GM12872 (cell line): ENCODE results near the gene MIER2.

ENCODE experiments used
- TF ChIP-seq, protein P1 (sequence below): IDR thresholded peaks from 3 replicates; pipeline ENCODE4 v1.5.1; 2011; ENCODE audit warnings: low read depth, mild to moderate bottlenecking, low read length, moderate library complexity; ENCODE audit not compliant: insufficient read depth

MIER2 gene

DNA sequence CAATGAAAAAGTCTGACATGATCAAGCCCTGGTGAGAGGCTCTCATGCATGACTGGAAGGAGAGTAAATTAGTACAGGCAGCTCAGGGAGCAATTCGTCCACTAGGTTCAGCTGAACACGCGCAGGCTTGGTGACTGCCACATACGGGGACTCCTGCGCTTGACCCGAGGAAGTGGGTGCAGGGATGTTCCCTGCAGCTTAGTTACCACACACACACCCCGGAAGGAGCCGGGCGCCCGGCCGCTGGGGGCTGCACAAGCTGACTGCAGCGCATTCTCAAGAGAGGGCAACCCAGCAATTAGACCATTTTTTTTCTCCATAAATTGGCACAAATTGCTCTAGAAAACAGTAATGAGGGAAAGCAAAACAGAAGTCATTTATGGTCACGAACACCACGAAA lies 23.0 kb upstream of the MIER2 start:
- TF ChIP-seq, protein P1, sequence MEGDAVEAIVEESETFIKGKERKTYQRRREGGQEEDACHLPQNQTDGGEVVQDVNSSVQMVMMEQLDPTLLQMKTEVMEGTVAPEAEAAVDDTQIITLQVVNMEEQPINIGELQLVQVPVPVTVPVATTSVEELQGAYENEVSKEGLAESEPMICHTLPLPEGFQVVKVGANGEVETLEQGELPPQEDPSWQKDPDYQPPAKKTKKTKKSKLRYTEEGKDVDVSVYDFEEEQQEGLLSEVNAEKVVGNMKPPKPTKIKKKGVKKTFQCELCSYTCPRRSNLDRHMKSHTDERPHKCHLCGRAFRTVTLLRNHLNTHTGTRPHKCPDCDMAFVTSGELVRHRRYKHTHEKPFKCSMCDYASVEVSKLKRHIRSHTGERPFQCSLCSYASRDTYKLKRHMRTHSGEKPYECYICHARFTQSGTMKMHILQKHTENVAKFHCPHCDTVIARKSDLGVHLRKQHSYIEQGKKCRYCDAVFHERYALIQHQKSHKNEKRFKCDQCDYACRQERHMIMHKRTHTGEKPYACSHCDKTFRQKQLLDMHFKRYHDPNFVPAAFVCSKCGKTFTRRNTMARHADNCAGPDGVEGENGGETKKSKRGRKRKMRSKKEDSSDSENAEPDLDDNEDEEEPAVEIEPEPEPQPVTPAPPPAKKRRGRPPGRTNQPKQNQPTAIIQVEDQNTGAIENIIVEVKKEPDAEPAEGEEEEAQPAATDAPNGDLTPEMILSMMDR, result no peak

DNA sequence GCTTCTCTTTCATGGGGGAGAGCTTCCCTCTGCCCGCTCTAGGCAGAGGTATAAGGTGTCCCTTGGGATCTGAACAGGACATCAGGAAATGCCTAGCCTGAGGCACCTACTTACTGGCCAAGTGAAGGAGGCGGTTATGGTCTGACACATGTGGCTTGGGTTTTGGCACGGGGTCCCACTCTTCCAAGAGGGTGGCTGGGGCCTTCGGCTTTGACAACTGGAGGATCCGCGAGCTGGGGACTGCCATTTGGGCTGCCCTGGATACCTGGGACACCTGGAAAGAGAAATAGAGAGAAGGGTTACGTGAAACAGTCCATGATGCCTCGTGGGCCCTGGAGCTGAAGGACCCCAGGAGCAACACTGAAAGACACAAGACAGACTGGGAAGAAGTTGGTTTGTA lies 22.4 kb upstream of the MIER2 start:
- TF ChIP-seq, protein P1, result no peak

DNA sequence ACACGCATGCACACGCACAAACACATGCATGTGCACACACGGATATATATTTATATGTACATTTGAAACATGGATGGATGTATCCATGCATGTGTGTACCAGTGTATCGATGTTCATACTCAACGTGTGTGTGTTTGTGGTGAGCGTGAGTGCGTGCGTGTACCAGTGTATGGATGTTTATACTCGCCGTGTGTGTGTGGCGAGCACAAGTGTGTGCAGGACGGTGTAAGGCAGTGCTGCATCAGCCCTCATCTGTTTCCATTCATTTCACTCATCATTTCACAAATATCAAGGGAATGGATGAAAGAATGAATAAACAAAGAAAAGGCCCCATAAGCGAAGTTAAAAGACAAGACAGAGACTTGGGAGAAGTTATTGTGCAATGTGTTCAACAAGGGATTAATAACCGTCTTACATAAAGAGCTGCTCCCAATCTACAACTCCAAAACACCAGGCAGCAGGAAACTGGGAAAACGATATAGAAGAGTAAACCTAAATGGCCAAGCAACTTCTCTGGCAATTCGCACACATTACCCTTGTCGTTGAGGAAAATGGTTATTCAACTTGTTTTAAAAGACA lies 21.7 kb upstream of the MIER2 start:
- TF ChIP-seq, protein P1, result no peak

DNA sequence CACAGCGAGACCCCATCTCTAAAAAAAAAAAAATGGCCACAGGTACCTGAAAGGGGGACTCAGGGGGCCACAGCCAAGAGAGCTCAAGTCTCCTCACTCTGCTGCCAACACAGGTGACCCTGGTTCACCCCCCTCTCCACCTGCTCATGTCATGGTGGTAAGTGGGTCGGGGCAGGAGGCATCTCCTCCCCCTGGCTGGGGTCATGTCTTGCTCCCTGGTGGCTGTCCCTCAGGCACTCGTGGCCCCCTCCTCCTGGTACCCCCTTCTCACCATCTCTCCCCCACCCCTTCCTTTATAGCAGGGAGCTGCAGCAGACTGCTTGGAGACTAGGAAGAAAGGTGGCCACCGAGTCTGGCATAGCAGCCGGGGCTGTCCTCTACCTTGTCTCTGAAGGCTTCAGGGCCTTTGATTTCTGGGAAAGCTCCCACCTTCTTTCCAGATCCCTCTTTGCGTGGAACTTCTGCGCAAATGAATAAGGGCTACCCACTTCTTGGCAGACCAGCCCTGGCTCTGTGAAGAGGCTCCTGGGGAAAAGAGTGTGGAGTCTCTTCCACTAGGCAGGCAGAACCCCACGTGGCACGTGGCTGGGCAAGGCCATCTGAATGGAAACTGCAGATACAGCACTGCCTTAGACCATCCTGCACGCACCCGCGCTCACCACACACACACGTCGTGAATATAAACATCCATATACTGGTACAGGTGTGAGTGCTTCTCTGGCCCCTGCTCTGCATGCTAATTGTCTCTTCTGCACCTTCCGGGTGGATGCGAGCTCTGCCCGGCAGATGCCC lies 20.1 kb upstream of the MIER2 start:
- TF ChIP-seq, protein P1, result no peak

DNA sequence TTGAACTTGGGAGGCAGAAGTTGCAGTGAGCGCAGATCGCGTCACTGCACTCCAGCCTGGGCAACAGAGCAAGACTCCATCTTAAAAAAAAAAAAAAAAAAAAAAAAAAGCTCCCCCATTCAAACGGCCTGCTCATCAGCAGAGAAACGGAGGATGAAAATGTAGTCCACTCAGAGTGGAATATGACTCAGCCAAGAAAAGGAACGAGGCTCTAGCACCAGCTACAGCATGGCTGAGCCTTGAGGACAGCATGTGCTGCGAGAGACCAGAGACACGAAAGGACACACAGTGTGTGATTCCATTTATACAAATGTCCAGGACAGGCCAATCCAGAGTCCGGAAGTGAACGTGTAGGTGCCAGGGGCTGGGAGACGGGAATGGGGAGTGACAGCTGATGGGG lies 18.1 kb upstream of the MIER2 start:
- TF ChIP-seq, protein P1, result no peak

DNA sequence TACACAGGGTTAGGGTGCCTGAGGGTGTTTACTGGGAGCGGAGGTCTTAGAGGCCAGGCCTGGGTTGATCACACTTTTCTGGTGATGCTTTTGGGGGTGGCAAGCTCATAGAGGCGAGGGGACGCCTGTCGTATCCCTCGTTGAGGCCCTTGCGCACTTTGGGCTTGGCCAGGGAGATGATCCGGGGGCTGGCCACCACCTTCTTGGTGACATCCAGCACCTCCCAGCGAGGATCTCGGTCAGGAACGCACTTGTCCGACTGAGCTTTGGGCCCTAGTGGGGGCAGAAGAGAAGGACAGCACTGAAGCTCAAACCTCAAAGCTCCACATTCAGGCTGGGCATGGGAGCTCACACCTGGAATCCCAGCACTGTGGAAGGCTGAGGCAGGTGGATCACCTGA lies 17.6 kb upstream of the MIER2 start:
- TF ChIP-seq, protein P1, result no peak

DNA sequence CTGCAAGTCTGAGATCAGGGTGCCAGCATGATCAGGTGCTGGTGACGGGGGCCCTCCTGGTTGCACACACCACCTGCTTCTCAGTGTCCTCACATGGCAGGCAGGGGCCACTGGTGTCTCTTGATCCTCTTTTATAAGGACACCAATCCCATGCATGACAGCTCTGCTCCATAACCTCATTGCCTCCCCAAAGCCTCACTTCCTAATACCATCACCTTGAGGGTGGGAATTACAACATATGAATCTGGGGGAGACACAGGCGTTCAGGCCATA lies 15.0 kb upstream of the MIER2 start:
- TF ChIP-seq, protein P1, result no peak
